LNCaP clone FGC (cell line): ENCODE measurements around the gene SH2D3A.
"Not testable (repeated sequence)": the region's sequence is repeated elsewhere in the genome, so short reads cannot be mapped to it uniquely, and the experiment has no call there.

Source experiments
- DNase-seq: peaks from one replicate; pipeline ENCODE4 v3.0.0-alpha.2; 2011; ENCODE audit warnings: low read depth
- H3K4me3 ChIP-seq: 2 replicates; pipeline ENCODE4 v1.5.1; 2011; ENCODE audit warnings: mild to moderate bottlenecking, low read depth, low read length, control low read depth
- TF ChIP-seq, protein P1 (sequence below): IDR thresholded peaks from 2 replicates; pipeline ENCODE4 v1.5.1; 2012; ENCODE audit warnings: mild to moderate bottlenecking; ENCODE audit not compliant: control insufficient read depth, insufficient read depth; ENCODE audit errors: extremely low read depth

The SH2D3A gene

DNA sequence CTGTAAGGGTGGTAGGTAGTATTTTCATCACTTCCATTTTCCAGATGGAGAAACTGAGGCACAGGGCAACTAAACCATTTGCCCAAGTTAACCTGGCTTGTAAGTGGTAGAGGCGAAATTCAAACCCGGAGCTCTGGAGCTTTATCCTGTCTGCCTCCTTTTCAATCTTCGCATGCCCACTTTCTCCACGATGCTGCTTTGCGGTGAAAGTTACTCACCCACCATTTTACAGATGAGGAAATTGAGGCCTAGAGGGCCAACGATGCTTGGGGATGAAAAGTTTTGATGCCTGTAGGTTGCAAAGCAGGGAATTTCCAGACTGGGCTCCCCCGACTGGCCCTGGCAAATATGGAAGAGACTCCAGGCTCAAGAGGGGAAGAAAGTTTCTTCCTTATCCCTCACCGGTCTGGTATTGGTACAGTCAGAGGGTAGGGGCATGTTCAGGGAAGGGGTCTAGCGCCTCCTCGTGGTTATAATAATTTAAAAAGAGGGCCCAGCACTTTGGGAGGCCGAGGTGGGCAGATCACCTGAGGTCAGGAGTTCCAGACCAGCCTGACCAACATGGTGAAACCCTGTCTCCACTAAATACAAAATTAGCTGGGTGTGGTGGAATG is 1.9 kb upstream of the SH2D3A start:
- TF ChIP-seq, protein P1, sequence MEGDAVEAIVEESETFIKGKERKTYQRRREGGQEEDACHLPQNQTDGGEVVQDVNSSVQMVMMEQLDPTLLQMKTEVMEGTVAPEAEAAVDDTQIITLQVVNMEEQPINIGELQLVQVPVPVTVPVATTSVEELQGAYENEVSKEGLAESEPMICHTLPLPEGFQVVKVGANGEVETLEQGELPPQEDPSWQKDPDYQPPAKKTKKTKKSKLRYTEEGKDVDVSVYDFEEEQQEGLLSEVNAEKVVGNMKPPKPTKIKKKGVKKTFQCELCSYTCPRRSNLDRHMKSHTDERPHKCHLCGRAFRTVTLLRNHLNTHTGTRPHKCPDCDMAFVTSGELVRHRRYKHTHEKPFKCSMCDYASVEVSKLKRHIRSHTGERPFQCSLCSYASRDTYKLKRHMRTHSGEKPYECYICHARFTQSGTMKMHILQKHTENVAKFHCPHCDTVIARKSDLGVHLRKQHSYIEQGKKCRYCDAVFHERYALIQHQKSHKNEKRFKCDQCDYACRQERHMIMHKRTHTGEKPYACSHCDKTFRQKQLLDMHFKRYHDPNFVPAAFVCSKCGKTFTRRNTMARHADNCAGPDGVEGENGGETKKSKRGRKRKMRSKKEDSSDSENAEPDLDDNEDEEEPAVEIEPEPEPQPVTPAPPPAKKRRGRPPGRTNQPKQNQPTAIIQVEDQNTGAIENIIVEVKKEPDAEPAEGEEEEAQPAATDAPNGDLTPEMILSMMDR = 0 out of 2 replicates have a peak, but pooled peaks have one; percentile 18
- DNase-seq = no peak

DNA sequence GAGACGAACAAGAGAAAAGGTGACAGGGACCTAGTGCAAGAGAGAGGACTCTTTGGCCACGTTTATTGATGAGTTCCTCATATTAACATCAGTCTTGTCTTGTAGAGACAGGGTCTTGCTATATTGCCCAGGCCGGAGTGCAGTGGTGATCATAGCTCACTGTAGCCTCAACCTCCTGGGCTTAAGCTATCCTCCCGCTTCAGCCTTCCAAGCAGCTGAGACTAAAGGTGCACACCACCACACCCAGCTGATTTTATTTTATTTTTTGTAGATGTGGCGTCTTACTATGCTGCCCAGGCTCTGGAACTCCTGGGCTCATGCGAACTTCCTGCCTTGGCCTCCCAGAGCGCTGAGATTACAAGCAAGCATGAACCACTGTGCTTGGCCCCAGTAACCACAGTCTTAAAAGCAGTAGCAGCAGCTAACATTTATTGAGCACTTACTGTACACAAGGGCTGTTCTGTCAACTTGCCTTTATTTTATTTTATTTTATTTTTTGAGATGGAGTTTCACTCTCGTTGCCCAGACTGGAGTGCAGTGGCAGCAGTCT is 1.1 kb upstream of the SH2D3A start:
- TF ChIP-seq, protein P1 = no peak
- no peak for DNase-seq
- no peak overlapping the region for H3K4me3 ChIP-seq

More for the DNA sequence above, 1.9 kb upstream of the SH2D3A start:
- no peak overlapping the region for H3K4me3 ChIP-seq

DNA sequence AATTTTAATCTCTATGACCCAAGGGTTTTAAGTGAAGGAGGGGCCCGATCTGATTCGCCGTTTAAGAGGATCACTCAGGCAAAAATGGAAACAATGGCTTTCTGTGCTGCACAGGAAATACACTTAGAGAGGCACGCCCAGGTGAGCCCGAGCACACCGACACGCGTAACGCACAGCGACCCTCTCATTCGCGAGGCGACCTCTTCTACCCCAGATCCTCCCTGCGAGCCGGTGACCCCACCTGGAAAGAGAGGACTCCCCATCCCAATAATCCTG is 216 bp downstream of the SH2D3A start:
- no peak for DNase-seq
- peak overlapping the region; percentile 48 for H3K4me3 ChIP-seq
- TF ChIP-seq, protein P1 = no peak

DNA sequence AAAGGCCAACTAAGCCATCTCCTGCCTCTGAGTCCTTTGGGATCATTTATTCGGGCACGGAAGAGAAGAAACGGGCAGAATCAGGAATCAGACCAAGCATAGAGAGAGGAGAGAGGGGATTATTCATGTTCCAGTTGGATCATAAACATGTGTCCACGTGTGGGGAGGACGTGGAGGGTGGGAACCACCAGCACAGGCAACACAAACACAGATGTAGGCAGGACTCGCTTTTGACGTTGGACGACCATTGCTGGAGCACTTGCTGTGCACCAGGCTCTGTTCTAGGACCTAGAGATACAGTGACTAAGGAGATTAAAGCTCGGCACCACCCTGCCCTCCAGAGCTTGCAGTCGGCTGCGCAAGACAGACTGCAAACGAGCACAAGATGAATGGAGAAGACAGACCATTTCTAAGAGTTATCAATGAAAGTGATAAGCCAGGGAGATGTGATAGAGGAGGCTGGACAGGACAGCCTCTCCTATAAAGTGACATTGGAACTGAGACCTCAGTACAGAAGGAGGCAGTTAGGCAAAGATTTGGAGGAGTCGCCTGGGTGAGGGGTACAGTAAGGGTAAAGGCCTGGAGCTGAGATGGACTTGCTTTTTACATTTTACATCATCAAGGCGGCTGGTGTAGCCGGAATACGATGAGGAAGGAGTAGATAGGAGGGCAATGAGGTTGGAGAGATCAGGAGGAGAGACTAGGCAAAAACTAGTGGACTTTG is 716 bp downstream of the SH2D3A start:
- H3K4me3 ChIP-seq = peak overlapping the region; percentile 48
- TF ChIP-seq, protein P1 = no peak
- DNase-seq = no peak

DNA sequence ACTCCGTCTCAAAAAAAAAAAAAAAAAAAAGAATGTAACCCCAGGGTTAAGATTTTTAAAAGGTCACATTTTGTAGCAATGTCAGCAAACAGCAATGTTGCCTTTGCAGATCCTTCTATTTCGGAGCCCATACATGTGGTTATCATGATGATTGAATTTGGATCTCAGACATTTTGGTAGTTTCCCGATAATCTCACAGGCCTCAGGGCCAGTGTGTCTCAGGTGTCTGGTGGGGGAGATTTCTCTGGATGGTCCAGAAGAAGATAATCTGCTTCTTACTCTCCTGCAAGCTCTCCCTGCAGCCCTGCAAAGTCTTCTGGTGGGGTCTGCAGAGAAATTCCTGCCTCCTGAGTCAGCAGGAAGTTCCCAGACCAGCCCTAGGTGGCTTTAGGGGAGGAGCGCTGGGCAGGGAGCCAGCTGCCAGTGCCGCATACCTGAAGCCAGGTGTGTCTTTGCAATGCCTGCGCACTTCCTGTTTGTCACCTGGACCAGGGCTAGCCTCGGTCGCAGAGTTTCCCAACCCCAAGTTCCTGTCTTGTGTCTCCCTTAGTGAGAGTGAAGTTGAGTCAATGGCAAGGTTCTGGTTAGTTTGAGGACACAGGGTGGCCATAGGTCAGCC is 1.4 kb downstream of the SH2D3A start:
- no peak overlapping the region for H3K4me3 ChIP-seq
- TF ChIP-seq, protein P1 = no peak
- peak; percentile 44 for DNase-seq

DNA sequence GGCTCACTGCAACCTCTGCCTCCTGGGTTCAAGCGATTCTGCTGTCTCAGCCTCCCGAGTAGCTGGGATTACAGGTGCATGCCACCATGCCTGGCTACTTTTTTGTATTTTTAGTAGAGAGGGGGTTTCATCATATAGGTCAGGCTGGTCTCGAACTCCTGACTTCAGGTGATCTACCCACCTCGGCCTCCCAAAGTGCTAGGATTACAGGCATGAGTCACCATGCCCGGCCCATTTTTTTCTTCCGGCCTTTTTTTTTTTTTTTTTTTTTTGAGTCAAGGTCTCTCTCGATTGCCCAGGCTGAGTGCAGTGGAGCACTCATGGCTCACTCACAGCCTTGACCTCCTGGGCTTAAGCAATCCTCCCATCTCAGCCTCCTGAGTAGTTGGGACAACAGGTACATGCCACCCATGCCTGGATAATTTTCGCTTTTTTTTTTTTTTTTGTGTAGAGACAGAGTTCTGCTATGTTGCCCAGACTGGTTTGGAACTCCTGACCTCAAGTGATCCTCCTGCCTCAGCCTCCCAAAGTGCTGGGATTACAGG is 4.9 kb downstream of the SH2D3A start:
- H3K4me3 ChIP-seq, DNase-seq: not testable (repeated sequence)

DNA sequence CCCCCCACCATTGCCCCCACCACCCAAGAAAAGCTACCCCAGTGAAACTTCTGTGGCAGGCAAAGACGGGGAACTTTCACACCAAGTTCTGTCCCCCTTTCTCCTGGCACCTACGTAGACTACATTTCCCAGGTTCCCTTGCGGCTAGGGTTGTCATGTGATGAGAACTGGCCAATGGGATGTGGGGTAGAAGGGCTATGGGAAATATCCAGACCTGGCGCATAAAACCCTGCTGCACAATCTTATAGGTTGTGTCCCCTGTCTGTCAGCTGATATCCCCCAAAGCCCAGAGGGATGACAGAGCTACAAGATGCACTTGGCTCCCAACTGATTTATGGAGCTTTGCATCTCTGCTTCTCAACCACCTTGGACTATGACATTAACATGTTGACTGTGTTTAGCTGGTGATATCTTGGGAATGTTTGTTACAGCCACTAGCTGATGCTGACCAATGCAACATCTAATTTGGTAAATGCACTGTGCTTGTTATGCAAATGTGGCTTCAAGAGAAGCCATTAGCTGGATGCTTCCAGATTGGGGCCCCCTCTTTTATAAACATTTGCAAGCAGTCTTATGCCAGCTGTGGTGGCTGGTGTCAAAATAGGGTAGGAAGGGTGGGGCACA is 6.1 kb downstream of the SH2D3A start:
- TF ChIP-seq, protein P1 = no peak
- no peak overlapping the region for H3K4me3 ChIP-seq
- DNase-seq = no peak
